Fibroblast of skin of back (primary cell): ENCODE results near the gene MAP1LC3B. TPM values are rescaled to one million over a fixed set of nuclear protein-coding genes. Genes with fewer than 3 reads are reported as not detected.

Source experiments
- DNase-seq: peaks from one replicate; pipeline ENCODE4 v3.0.0-alpha.2; 2013
- polyA plus RNA-seq, 2 experiments: library from polyadenylated mRNA; unstranded; fragments of 120-200 nt; gene quantifications; one replicate each; pipeline ENCODE4 v1.2.1, GENCODE V29; 2013; ENCODE audit not compliant: insufficient read length in 2 of 2

MAP1LC3B gene
- polyA plus RNA-seq (2013, experiment 1 of 2; ENCODE audit: insufficient read length): 105 TPM
- polyA plus RNA-seq (2013, experiment 2 of 2; ENCODE audit: insufficient read length): 96.1 TPM

DNA sequence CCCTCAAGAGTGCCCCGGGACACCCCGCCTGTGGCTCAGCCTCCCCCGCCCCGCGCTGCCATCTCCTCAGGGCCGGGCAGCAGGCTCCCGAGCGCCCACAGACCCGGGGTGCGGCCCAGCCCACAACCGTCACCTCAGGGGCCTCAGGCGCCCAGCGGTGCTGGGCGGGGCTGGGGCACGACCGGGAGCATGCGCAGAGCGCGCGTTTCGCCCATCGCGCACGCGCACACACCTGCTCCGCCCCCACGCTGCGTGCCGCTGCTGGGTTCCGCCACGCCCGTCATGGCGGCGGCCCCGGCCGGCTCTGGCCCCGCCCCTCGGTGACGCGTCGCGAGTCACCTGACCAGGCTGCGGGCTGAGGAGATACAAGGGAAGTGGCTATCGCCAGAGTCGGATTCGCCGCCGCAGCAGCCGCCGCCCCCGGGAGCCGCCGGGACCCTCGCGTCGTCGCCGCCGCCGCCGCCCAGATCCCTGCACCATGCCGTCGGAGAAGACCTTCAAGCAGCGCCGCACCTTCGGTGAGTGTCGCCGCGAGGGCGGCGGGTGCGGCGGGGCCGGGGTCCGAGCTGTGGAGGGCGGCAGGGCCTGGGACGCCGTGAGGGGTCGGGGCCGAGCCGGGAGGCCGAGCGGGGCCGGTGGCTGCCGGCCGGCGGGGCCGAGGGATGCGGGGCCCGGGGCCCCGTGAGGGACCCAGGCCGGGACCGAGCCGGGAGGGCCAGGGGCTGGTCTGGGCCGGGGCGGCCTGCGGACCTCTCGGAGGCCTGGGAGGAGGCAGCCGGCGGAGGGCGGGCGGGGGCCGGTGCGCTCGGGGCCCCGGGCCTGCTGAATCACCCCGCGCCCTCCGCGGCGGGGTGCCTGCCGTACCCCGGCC, at the start of gene MAP1LC3B:
MAP1LC3B (plus strand) TSS at position 387 of the 871 bp plus-strand sequence; CDS start at position 479, 92 bp downstream.
- peak; percentile 95 for DNase-seq

GRCh38 chr16:87342504-87342903, 49.6 kb upstream of the MAP1LC3B start:
- DNase-seq: no peak

DNA sequence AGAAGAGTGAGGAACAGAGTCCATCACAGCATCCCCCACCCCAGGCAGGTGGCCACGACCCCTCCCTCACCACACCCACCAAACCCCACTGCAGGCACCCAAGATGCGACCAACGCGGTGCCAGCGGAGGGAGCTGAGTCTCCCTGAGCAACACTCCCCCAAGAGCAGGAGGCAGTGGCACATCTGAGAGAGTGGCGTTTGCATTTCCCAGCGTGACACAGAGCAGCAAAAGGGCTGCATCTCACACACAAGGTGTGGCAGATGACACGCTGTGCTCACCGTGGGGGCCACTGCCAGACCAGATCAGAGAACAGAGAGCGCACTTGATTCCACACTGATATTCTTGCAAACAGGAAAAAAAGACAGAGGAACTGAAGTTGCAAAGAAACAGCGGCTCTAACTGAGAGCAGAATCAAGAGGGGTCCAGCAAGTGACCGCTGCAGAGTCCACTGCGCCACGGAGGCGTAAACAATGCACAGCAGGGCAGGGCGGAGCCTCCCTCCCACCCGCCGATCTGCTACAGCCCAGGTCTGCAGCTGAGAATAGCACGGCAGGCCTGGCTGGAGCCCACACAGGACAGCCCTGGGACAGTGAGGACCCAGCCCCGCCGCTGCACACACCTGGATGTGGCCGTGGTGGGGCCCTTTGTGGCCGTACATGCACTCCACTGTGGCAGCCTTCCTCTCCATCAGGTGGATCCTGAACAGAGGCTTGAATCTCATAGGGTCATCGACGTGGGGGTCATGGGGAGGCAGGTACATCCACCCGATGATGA, 49.0 kb upstream of the MAP1LC3B start:
- DNase-seq: no peak

GRCh38 chr16:87343753-87344050, 48.4 kb upstream of the MAP1LC3B start:
- DNase-seq: no peak

- DNase-seq: peak; percentile 42
Observed at GRCh38 chr16:87344165-87344930, 47.8 kb upstream of the MAP1LC3B start.

GRCh38 chr16:87344931-87345631, 47.1 kb upstream of the MAP1LC3B start:
- DNase-seq: peak; percentile 48

GRCh38 chr16:87345726-87346424, 46.3 kb upstream of the MAP1LC3B start:
- DNase-seq: no peak

DNA sequence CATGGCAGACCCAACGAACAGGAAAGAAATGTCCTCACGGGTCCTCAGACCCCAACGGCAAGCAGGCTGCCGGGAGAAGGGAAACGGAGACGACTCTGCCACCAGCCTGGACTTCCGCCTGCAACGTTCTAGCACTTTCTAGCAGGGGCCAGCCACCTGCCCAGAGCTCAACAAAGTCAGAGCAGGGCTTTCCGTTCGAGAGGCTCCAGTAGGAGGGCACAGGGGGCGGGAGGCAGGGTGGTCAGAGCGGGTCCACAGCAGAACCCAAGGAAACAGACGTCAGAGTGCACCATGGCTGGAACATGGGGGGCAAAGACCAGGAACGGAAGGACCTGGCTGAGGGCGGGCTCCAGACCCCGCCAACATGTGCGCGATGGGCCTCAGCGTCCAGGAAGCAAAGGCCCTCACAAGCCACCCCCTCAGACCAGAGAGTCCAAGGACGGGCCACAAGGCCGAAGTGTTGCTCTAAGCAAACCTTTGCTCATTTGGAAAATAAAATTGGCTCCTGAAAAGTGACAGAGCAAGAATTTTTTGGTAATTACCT, 45.5 kb upstream of the MAP1LC3B start:
- DNase-seq: no peak

DNA sequence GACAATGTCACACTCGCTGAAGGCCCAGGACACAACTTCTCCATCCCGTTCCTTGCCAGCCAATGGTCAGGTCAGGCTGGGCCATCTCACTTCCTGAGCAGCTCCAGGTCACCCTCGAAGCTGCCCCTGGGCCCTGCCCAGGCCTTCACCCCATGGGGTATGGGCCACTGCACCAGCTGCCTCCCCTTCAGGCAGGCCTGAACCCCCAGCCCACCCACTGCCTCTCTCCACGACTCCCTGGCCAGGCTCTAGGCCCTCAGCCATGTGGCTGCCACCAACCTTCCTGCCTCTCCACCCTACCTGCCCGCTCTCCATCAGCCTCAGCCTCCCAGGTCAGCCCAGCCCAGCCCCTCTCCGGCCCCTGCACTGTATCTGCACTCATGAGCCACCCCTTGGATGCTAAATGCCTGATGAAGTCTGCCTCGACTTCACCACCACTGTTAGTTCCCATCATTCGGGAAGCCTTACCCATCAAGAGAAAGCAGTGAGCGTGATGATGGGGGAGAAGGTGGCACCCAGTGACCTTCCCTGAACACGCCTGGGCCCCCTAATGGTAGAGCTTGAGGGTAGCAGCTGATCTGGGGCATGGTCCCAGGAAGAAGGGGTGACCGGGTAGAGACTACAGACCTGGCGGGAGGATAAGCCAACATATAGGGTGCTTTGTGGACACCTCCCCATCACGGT, 44.1 kb upstream of the MAP1LC3B start:
- no peak for DNase-seq

- no peak for DNase-seq
Observed at GRCh38 chr16:87348616-87349157, 43.4 kb upstream of the MAP1LC3B start.

GRCh38 chr16:87350031-87350430, 42.1 kb upstream of the MAP1LC3B start:
- DNase-seq: no peak

DNA sequence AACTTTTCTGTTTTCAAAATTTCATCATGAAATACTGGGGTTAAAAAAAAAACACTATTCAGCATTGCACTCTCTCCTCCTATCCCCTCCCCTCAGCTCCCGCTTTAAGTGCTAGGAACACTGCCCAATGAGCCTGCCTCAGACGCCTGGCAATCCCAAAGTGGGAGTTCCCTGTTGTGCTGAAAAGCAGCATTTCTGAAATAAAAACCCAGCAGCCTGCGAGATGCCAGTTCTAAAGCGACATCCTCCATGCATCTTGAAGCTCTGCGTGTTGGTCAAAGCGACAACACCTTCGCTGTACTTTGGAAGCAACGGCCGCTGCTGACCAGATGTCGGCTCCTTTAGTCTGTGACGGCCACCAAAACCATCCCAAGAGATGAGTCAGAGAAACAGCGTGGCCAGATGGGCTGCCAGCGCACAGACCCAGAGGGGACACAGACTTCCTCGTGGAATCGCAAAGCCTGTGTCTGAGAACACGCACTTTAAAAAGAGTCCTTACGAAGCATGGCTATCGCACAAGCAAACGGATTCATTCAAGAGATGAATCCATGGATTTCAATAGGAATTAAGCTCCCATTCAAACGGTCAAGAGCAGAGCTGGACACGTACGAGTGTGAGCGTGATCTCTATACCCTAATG, 41.3 kb upstream of the MAP1LC3B start:
- peak; percentile 56 for DNase-seq

DNA sequence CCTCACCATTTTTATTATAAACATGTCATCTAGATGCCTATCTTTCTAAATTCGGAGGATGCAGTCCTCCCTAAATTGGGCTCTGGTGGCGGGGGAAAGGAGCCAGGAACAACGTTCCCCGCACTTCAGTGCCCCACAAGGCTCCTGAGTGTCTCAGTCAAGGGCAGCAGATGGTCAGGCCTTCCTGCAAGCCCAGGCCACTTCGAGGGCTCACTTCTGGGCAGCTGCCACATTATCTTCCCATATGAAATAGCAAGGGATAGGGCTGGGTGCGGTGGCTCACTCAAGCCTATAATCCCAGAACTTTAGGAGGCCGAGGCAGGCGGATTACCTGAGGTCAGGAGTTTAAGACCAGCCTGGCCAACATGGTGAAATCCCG, 40.8 kb upstream of the MAP1LC3B start:
- no peak for DNase-seq

DNA sequence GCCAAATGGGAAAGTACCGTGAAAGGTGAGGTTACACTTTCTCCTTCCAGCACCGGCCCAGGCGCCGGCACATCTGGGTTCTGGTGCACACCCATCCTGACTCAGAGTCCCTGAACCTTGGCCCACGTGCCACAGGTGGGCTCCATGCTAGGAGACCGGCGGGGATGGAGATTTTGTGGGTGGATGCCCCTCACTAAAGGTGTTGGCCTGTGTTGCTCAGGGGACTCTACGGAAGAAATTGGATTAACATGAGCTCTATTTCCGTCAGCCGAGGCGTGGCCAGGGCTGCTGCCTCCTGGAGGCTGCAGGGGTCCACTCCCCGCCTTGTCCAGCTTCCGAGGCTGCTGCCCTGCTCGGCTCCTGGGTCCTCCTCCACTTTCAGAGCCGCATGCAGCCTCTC, 39.3 kb upstream of the MAP1LC3B start:
- no peak for DNase-seq

DNA sequence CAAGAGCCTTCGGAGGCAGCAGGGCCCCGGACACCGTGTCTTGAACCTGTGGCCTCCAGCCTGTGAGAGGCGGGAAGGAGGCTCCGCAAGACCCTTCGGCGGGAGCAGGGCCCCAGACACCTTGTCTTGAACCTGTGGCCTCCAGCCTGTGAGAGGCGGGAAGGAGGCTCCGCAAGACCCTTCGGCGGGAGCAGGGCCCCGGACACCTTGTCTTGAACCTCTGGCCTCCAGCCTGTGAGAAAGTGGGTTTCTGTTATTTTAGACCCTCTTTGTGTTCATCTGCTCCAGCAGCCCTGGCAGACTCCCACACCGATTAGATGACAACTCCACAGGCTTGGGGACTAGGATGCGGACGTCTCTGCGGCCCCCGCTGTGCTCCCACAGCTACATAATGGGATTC, 38.5 kb upstream of the MAP1LC3B start:
- no peak for DNase-seq

DNA sequence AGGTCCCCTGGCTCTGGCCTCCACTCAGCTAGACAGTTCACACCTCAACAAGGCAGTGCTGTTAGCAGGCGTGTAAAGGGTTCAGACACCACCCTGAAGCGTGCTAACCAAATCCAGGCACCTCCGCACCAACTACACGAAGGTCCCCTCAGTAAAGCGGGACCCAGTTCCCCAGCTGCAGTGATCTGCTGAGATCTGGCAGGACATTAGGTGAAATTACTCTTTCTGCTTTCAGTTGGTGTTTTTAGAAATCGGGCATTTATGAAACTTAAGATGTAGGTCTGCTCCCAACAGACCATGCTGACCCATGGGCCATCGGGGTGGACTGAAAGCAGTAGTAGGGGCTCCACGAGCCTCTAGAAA, 35.7 kb upstream of the MAP1LC3B start:
- DNase-seq: no peak

DNA sequence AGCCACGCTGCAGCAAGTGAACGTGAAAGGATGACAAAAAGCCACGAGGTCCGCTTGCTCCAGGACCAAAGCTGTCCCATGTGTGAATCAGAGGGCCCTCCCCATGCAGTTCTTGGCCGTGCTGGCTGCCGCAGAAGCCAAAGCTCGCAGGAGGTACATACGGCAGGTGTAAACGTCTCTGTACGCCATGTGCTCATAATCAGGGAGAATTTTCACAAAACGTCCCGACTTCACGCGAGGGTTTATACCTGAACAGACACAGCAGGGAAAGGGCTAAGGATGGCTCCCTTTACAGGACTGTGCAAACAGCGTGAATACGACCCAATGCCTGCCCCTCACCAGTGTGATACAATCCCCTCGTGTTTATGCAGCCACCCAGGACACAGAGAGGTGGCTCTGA, 33.9 kb upstream of the MAP1LC3B start:
- no peak for DNase-seq

DNA sequence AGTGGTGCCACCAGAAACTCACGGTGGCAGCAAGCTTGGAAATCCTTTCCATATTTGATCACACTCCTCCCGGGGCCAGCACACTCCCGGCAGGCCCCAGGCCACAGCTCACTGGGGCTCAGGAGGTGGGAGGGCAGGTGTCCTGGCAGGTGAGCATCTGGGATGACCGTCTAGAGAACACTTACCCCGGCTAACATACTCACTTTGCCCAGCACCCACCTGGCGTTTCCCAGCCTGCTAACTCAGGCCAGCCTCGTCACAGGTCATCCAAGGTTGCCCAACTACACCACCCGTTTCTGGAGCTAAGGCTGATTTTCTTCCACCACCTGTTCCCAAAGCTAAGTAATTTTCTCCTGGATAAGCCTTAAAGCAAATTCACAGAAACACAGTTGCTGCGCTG, 33.4 kb upstream of the MAP1LC3B start:
- no peak for DNase-seq

- no peak for DNase-seq
Observed at GRCh38 chr16:87359121-87359520, 33.0 kb upstream of the MAP1LC3B start.
